Right cardiac atrium (tissue), 5 donors: ENCODE measurements around the gene C1orf53. TPM values are rescaled to one million over a fixed set of nuclear protein-coding genes. Genes with fewer than 3 reads are reported as not detected.
"Not testable (repeated sequence)": the region's sequence is repeated elsewhere in the genome, so short reads cannot be mapped to it uniquely, and the experiment has no call there.

ENCODE experiments used
- ATAC-seq, 2 donors: fragments of 200-7000 bp; cut with Tn5 transposase; one replicate each; pipeline versions ENCODE4 v1.8.0 to v1.9.1; 2020; ENCODE audit warnings: moderate library complexity in 2 of 2, mild to moderate bottlenecking in 1 of 2
- DNase-seq, 3 donors: peaks; one replicate each; pipeline ENCODE4 v3.0.0-alpha.2; 2020
- H3K27ac ChIP-seq: one replicate; pipeline ENCODE4 v1.5.1; 2013; ENCODE audit warnings: mild to moderate bottlenecking, low read length, control low read depth, moderate library complexity
- H3K27me3 ChIP-seq: one replicate; pipeline ENCODE4 v1.6.1; 2013; ENCODE audit not compliant: control insufficient read depth, insufficient read depth
- H3K4me1 ChIP-seq: one replicate; pipeline ENCODE4 v1.6.1; 2013; ENCODE audit warnings: low read length; ENCODE audit not compliant: control insufficient read depth, insufficient read depth
- H3K4me3 ChIP-seq: one replicate; pipeline ENCODE4 v1.5.1; 2013; ENCODE audit warnings: low read length, control low read depth
- H3K9me3 ChIP-seq: one replicate; pipeline ENCODE4 v1.6.1; 2013; ENCODE audit warnings: low read length; ENCODE audit not compliant: control insufficient read depth
- WGBS: extraction: QIAGEN DNeasy Blood & Tissue Kit; methylation state at CpG from one replicate; pipeline ENCODE4 v1.1.7; 2013; 5-methylcytosine and 5-hydroxymethylcytosine counted together
- intact Hi-C, 4 donors: fragments of 100-400 bp; cut with DNase I; formaldehyde crosslinking; loops; one replicate each; pipeline versions ENCODE4 v1.11.0 to v1.14.0; 2022 to 2023
- polyA plus RNA-seq: library from polyadenylated mRNA; stranded (reverse); fragments of 200-250 nt; gene quantifications from one replicate; pipeline ENCODE4 v1.2.3, GENCODE V29; 2013
- total RNA-seq, 4 donors: library from RNA; stranded (reverse); fragmentation: NEBNext Ultra II Directional; extraction: Animal tissue kit (Norgen Biotek cat#: 25700); gene quantifications; one replicate each; pipeline ENCODE4 v1.2.1, GENCODE V29; 2021
- donor health status: healthy with polysubstance abuse.
- donor health status: DM: no; HTN: yes; CAD: no.
- donor health status: DM: no; HTN: no; CAD: no.
- donor health status: DM: no; HTN: yes; CAD: no; lungs with severe emphysema.
- donor health status: DM: yes; HTN: yes; CAD: no.

The C1orf53 gene
- total and polyA plus RNA-seq, 5 donors: 4.0 to 12.7 (median 7.5) TPM

GRCh38 chr1:197939159-197939980, 36.9 kb downstream of the C1orf53 start:
- intact Hi-C loops: not testable (repeated sequence)

DNA sequence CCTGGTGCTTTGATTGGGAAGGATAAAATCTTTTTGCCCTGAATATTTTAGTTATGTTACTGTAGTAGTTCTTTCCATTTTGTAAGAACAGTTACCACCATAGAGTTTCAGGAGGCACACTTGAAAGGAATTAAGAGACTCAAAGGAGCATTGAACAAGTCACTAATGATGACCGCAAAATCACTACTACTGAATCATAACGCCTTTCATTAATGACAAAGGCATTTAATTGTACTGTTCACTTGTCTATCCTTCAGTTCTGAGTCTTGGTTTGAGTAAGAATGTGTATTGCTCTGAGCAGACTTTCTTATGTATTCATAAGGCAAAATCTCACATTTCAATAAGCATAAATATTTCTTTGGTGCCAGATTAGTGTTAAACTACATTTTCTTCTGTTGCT, 39.6 kb downstream of the C1orf53 start:
- H3K4me3 ChIP-seq: no peak overlapping the region
- ATAC-seq: no peak
- 94% methylated on average over 2 of the region's 2 CpGs for WGBS

More at GRCh38 chr1:197939159-197939980, 36.9 kb downstream of the C1orf53 start:
- not testable (repeated sequence) for DNase-seq, H3K4me1 ChIP-seq, H3K27me3 ChIP-seq, H3K9me3 ChIP-seq, H3K27ac ChIP-seq, H3K4me3 ChIP-seq, ATAC-seq
- WGBS: 80% methylated on average over 6 of the region's 6 CpGs

DNA sequence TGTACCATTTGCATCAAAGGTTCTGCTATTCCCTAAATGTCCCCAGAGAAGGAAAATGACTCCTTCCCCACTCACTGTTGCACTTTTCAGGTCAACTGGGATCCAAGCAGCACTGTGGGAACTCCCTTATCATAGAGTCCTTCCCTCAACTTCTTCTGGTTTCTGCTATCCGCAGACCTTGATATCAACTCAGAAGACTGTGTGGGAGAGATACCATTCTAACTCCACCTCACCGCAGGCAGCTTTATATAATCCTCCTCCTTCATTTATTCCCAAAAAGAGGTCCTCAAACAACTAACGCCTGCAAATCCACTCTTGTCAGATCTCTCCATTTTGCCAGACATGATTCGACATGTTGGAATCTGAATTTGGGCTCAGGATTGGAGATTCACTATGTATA, 42.1 kb downstream of the C1orf53 start:
- Histone ChIP-seq H3K4me3 (no peak overlapping the region), H3K9me3 (no peaks in the 10 kb centered on the region), H3K27ac (no peak overlapping the region), H3K4me1 (no peaks in the 10 kb centered on the region), H3K27me3 (no peaks in the 10 kb centered on the region)
- intact Hi-C loops: no loop called here
- WGBS: 78% methylated on average over 4 of the region's 4 CpGs
- no peak for DNase-seq
- no peak for ATAC-seq

More for the DNA sequence above, 39.6 kb downstream of the C1orf53 start:
- Histone ChIP-seq H3K27me3 (no peaks in the 10 kb centered on the region), H3K27ac (no peak overlapping the region), H3K4me1 (no peaks in the 10 kb centered on the region), H3K9me3 (no peaks in the 10 kb centered on the region)
- no peak for DNase-seq
- intact Hi-C loops: no loop called here

GRCh38 chr1:197948926-197949899, 46.8 kb downstream of the C1orf53 start:
- Histone ChIP-seq H3K27ac (no peak overlapping the region), H3K9me3 (no peaks in the 10 kb centered on the region), H3K4me1 (no peaks in the 10 kb centered on the region), H3K27me3 (no peaks in the 10 kb centered on the region), H3K4me3 (no peak overlapping the region)
- intact Hi-C loops: no loop called here
- 73% methylated on average over 8 of the region's 8 CpGs for WGBS
- ATAC-seq (no peak), DNase-seq (no peak)

DNA sequence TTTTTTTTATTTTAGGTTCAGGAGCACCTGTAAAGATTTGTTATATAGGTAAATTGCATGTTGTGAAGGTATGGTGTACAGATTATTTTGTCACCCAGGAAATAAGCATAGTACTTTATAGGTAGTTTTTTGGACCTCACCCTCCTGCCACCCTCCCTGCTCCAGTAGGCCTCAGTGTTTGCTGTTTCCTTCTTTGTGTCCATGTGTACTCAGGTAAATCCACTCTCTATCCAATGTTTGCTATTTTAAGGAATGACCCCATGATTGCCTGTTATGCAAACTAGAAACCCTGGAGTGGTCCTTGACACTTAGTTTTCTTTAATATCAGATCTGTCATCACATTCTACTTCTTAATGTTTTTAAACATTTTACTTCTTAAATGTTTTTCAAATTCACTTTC, 48.7 kb downstream of the C1orf53 start:
- Histone ChIP-seq H3K9me3 (no peaks in the 10 kb centered on the region), H3K4me3 (no peak overlapping the region), H3K4me1 (no peaks in the 10 kb centered on the region), H3K27ac (no peak overlapping the region), H3K27me3 (no peaks in the 10 kb centered on the region)
- DNase-seq: no peak
- intact Hi-C loops: no loop called here
- ATAC-seq: no peak

- Histone ChIP-seq H3K4me1 (no peaks in the 10 kb centered on the region), H3K27ac (no peak overlapping the region), H3K4me3 (no peak overlapping the region), H3K9me3 (no peaks in the 10 kb centered on the region), H3K27me3 (no peaks in the 10 kb centered on the region)
- 88% methylated on average over 5 of the region's 5 CpGs for WGBS
- ATAC-seq (no peak), DNase-seq (no peak)
- intact Hi-C loops: no loop called here
Measured at GRCh38 chr1:197951617-197952175, 49.3 kb downstream of the C1orf53 start.

DNA sequence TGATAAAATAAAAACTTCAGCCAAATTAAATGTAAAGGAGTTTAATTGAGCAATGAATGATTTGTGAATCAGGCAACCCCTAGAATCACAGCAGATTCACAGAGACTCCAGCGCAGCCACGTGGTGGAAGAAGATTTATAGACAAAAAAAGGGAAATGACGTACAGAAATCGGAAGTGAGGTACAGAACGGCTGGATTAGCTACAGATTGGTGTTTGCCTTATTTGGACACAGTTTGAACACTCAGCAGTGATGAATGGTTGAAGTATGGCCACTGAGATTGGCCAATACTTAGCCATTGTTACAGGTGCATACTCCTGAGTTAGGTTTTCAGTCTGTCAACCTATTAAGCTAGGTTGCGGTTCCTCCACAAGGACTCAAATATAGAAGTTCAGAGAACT, 51.0 kb downstream of the C1orf53 start:
- H3K27me3 ChIP-seq, H3K4me3 ChIP-seq, H3K27ac ChIP-seq, H3K4me1 ChIP-seq, intact Hi-C loops, H3K9me3 ChIP-seq, DNase-seq, ATAC-seq: not testable (repeated sequence)
- 86% methylated on average over 6 of the region's 6 CpGs for WGBS

- intact Hi-C loops: no loop called here
- Histone ChIP-seq H3K27ac (no peak overlapping the region), H3K9me3 (no peaks in the 10 kb centered on the region), H3K4me1 (no peaks in the 10 kb centered on the region), H3K27me3 (no peaks in the 10 kb centered on the region), H3K4me3 (no peak overlapping the region)
- WGBS: 52% methylated on average over 4 of the region's 4 CpGs
- no peak for ATAC-seq
- DNase-seq: no peak
Measured at GRCh38 chr1:197954718-197955418, 52.4 kb downstream of the C1orf53 start.

GRCh38 chr1:197955486-197956394, 53.3 kb downstream of the C1orf53 start:
- no peak for ATAC-seq
- no peaks in the 10 kb centered on the region for H3K4me1 ChIP-seq
- 46% methylated on average over 4 of the region's 4 CpGs for WGBS
- H3K4me3 ChIP-seq: no peak overlapping the region
- DNase-seq: no peak
- H3K27ac ChIP-seq: no peak overlapping the region
- no peaks in the 10 kb centered on the region for H3K9me3 ChIP-seq
- no peaks in the 10 kb centered on the region for H3K27me3 ChIP-seq
- intact Hi-C loops: no loop called here
